Panc1 (cell line): ENCODE data around the gene ELFN2. TPM values are rescaled to one million over a fixed set of nuclear protein-coding genes. Genes with fewer than 3 reads are reported as not detected.
"Not testable (repeated sequence)": the region's sequence is repeated elsewhere in the genome, so short reads cannot be mapped to it uniquely, and the experiment has no call there.

Experiments
- ATAC-seq: fragments of 200-7000 bp; cut with Tn5 transposase; 2 replicates; pipeline ENCODE4 v1.9.1; 2020; ENCODE audit warnings: mild to moderate bottlenecking, moderate library complexity
- BruUV-seq: library from RNA; stranded (reverse); fragments of 400-500 nt; replicated peaks from 2 replicates; lab custom pipeline; 2021; lab: Mats Ljungman, UMichigan
- CTCF ChIA-PET: fragments of 300-600 bp; sonication (Branson Sonifier 250); formaldehyde crosslinking; loops from one replicate; lab custom pipeline; 2022; ENCODE audit warnings: antibody characterized with exemption; lab: Charles Lee
- POLR2A ChIA-PET: fragments of 300-600 bp; sonication (Branson Sonifier 250); formaldehyde crosslinking; loops from one replicate; lab custom pipeline; 2022; ENCODE audit warnings: antibody characterized with exemption; lab: Charles Lee
- DNase-seq: peaks from one replicate; pipeline ENCODE4 v3.0.0-alpha.2; 2010; ENCODE audit warnings: low read depth, low spot score
- H3K27ac ChIP-seq: 2 replicates; pipeline ENCODE4 v1.5.1; 2011; ENCODE audit warnings: mild to moderate bottlenecking, low read length, inconsistent platforms
- H3K27me3 ChIP-seq: fragments of 200-500 bp; sonication (Bioruptor generic); 2 replicates; pipeline ENCODE4 v1.6.0; 2014; ENCODE audit warnings: low read length, inconsistent platforms; ENCODE audit not compliant: control insufficient read depth, insufficient read depth
- H3K36me3 ChIP-seq: fragments of 200-500 bp; sonication (Bioruptor generic); 2 replicates; pipeline ENCODE4 v1.5.1; 2014; ENCODE audit warnings: inconsistent platforms, mild to moderate bottlenecking, low read length, moderate library complexity; ENCODE audit not compliant: control insufficient read depth, insufficient read depth
- H3K4me1 ChIP-seq: 2 replicates; pipeline ENCODE4 v1.5.1; 2011; ENCODE audit warnings: inconsistent platforms, mild to moderate bottlenecking, low read length, moderate library complexity; ENCODE audit not compliant: control insufficient read depth, insufficient read depth
- H3K4me3 ChIP-seq, 2 experiments: 2 replicates each; pipeline ENCODE4 v1.5.1; 2011 to 2012; ENCODE audit warnings: low read depth in 2 of 2, low read length in 2 of 2, mild to moderate bottlenecking in 2 of 2, inconsistent platforms in 1 of 2, moderate library complexity in 1 of 2
- H3K9me3 ChIP-seq: fragments of 200-500 bp; sonication (Bioruptor generic); 2 replicates; pipeline ENCODE4 v1.5.1; 2014; ENCODE audit warnings: low read depth, mild to moderate bottlenecking, inconsistent platforms, low read length, moderate library complexity; ENCODE audit not compliant: control insufficient read depth, insufficient read depth
- POLR2AphosphoS5 ChIP-seq: IDR thresholded peaks from 2 replicates; pipeline ENCODE4 v1.6.1; 2012; ENCODE audit warnings: mild to moderate bottlenecking, low read depth, low read length, moderate library complexity
- SIN3A ChIP-seq: IDR thresholded peaks from 2 replicates; pipeline ENCODE4 v1.6.1; 2012; ENCODE audit warnings: low read depth, mild to moderate bottlenecking, low read length, moderate library complexity, borderline replicate concordance; ENCODE audit not compliant: insufficient read depth
- TCF7L2 ChIP-seq: IDR thresholded peaks from 2 replicates; pipeline ENCODE4 v1.6.1; 2011; ENCODE audit warnings: mild to moderate bottlenecking, low read depth, low read length, inconsistent platforms
- in situ Hi-C: cut with HindIII; loops from 2 replicates; pipeline ENCODE4 v1.10.0; 2016; ENCODE audit warnings: low sequenced_read_pairs, low pct_unique_long_range_greater_than_20kb
- intact Hi-C: fragments of 100-400 bp; cut with micrococcal nuclease; formaldehyde crosslinking; loops from one replicate; pipeline ENCODE4 v1.10.0; 2022; ENCODE audit not compliant: unreplicated experiment
- total RNA-seq: library from RNA; stranded (reverse); gene quantifications from one replicate; pipeline ENCODE4 v1.2.1, GENCODE V29; 2021; ENCODE audit not compliant: unreplicated experiment
- TF ChIP-seq, protein P1 (sequence below): fragments of 450-650 bp; IDR thresholded peaks from 2 replicates; pipeline ENCODE4 v1.5.1; 2017; ENCODE audit warnings: mild to moderate bottlenecking
- TF ChIP-seq, protein P2 (sequence below), 2 experiments: IDR thresholded peaks; 2 replicates each; pipeline ENCODE4 v1.6.1; 2011 to 2012; ENCODE audit warnings: low read depth in 2 of 2, control low read depth in 1 of 2, low read length in 1 of 2, mild to moderate bottlenecking in 1 of 2, moderate library complexity in 1 of 2; ENCODE audit not compliant: insufficient read depth in 1 of 2

ELFN2 gene
- total RNA-seq, 1 experiment from 2014 or later = 2.9 TPM

DNA sequence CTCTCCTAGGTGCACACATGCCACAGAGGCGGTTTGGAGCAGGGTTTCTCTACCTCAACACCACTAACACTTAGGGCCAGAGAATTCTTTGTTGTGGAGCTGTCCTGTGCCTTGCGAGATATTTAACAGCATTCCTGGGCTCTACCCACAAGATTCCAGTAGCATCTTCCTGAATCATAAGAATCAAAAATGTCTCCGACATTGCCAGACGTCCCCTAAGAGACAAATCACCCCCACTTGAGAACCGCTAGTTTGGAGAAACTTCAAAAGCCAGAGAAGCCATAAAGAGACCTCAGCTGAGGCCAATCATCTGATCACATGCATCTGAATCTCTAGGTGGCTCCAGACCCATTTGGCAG lies 42.8 kb upstream of the ELFN2 start:
- no peaks in the 10 kb centered on the region for H3K27me3 ChIP-seq
- ChIA-PET POLR2A (no interaction called here), CTCF (interaction anchor here (0.6 kb wide), 1 partner anchor 134 kb away, joined by 3 read pairs; no protein-coding TSS in a partner anchor)
- H3K9me3 ChIP-seq = no peaks in the 10 kb centered on the region
- H3K4me3 ChIP-seq = no peak overlapping the region
- no peak overlapping the region for H3K27ac ChIP-seq
- no peaks in the 10 kb centered on the region for H3K36me3 ChIP-seq
- DNase-seq (no peak), ATAC-seq (no peak)
- in situ Hi-C loops (no loop called here), intact Hi-C loops (no loop called here)
- H3K4me1 ChIP-seq = no peaks in the 10 kb centered on the region
- no TSS peak for BruUV-seq
- no peak for TF ChIP-seq TCF7L2
- no peak for TF ChIP-seq POLR2AphosphoS5
- TF ChIP-seq, protein P1, sequence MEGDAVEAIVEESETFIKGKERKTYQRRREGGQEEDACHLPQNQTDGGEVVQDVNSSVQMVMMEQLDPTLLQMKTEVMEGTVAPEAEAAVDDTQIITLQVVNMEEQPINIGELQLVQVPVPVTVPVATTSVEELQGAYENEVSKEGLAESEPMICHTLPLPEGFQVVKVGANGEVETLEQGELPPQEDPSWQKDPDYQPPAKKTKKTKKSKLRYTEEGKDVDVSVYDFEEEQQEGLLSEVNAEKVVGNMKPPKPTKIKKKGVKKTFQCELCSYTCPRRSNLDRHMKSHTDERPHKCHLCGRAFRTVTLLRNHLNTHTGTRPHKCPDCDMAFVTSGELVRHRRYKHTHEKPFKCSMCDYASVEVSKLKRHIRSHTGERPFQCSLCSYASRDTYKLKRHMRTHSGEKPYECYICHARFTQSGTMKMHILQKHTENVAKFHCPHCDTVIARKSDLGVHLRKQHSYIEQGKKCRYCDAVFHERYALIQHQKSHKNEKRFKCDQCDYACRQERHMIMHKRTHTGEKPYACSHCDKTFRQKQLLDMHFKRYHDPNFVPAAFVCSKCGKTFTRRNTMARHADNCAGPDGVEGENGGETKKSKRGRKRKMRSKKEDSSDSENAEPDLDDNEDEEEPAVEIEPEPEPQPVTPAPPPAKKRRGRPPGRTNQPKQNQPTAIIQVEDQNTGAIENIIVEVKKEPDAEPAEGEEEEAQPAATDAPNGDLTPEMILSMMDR = no peak
- TF ChIP-seq, protein P2, sequence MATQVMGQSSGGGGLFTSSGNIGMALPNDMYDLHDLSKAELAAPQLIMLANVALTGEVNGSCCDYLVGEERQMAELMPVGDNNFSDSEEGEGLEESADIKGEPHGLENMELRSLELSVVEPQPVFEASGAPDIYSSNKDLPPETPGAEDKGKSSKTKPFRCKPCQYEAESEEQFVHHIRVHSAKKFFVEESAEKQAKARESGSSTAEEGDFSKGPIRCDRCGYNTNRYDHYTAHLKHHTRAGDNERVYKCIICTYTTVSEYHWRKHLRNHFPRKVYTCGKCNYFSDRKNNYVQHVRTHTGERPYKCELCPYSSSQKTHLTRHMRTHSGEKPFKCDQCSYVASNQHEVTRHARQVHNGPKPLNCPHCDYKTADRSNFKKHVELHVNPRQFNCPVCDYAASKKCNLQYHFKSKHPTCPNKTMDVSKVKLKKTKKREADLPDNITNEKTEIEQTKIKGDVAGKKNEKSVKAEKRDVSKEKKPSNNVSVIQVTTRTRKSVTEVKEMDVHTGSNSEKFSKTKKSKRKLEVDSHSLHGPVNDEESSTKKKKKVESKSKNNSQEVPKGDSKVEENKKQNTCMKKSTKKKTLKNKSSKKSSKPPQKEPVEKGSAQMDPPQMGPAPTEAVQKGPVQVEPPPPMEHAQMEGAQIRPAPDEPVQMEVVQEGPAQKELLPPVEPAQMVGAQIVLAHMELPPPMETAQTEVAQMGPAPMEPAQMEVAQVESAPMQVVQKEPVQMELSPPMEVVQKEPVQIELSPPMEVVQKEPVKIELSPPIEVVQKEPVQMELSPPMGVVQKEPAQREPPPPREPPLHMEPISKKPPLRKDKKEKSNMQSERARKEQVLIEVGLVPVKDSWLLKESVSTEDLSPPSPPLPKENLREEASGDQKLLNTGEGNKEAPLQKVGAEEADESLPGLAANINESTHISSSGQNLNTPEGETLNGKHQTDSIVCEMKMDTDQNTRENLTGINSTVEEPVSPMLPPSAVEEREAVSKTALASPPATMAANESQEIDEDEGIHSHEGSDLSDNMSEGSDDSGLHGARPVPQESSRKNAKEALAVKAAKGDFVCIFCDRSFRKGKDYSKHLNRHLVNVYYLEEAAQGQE (IDR thresholded peaks at IDR 0.05; ENCODE audit: insufficient read depth in 1 of 2, low read depth in 2 of 2, low read length in 1 of 2) = no peak
- no peak for TF ChIP-seq SIN3A

DNA sequence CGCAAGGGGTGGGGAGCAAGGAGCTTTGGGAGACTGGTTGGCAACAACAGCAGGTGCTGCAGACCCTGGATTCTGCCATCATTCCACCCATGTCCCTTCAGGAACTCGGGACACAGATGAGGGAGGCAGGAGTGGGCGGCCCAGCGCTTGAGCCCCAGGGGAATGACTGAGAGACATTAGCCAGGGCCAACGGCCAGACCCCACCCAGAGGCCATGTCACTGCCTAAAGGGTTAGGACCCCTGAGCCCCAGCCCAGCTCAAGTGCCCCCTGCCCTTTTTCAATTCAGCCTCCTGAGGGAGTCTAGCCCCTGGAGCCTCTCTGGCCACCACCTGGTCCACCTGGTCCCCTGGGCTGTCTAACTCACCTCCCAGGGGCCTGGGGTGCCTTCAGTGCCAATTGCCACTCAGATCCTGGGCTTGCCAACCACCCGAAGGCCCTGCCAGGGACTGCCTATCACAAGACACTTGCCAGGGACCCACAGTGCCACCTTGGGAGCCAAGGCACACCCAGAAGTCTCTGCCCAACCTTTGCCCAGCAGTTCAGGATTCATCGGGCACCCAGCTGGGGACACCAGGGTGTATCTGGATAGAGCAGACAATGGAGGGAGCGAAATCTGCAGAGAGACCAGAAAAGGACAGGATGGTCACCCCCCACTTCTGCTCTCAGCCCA lies 42.3 kb upstream of the ELFN2 start:
- TF ChIP-seq SIN3A (no peak), POLR2AphosphoS5 (no peak), TCF7L2 (no peak)
- TF ChIP-seq, protein P2 (IDR thresholded peaks at IDR 0.05; ENCODE audit: insufficient read depth in 1 of 2, low read depth in 2 of 2, low read length in 1 of 2) = no peak
- TF ChIP-seq, protein P1 = no peak
- POLR2A ChIA-PET = no interaction called here
- CTCF ChIA-PET = interaction anchor here (0.6 kb wide), 1 partner anchor 134 kb away, joined by 3 read pairs; no protein-coding TSS in a partner anchor
- no peaks in the 10 kb centered on the region for H3K4me1 ChIP-seq
- H3K27me3 ChIP-seq = no peaks in the 10 kb centered on the region
- ATAC-seq (no peak), DNase-seq (no peak)
- H3K36me3 ChIP-seq = no peaks in the 10 kb centered on the region
- no peak overlapping the region for H3K27ac ChIP-seq
- no peaks in the 10 kb centered on the region for H3K9me3 ChIP-seq
- no peak overlapping the region for H3K4me3 ChIP-seq
- intact Hi-C loops (no loop called here), in situ Hi-C loops (no loop called here)
- BruUV-seq = no TSS peak

DNA sequence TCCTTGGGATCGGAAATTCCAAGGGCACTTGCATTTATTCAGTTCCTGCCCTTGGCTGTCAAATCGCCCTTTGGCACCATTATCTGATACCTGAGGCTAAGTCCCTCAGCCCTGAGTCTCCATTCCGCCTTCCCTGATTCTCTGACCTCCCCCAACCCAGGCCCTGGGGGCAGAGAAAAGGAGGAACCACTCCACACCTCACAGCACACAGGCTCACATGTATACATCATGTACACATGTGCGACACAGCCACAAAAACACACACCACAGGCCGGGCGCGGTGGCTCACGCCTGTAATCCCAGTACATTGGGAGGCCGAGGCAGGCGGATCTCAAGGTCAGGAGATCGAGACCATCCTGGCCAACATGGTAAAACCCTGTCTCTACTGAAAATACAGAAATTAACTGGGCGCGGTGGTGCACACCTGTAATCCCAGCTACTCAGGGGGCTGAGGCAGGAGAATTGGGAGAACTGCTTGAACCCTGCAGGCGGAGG lies 41.0 kb upstream of the ELFN2 start:
- ATAC-seq, H3K36me3 ChIP-seq, BruUV-seq, CTCF ChIA-PET, H3K9me3 ChIP-seq, intact Hi-C loops, H3K27me3 ChIP-seq, H3K4me3 ChIP-seq, POLR2A ChIA-PET, in situ Hi-C loops, H3K4me1 ChIP-seq, H3K27ac ChIP-seq, DNase-seq: not testable (repeated sequence)
